Stimulated activated CD4-positive, alpha-beta T cell treated with anti-CD3 and anti-CD28 coated beads, Interleukin-2, amount 100 ng/mL, for 48 hours (primary cell): Measurements from ENCODE around the gene PTX3.

Source experiments
- DNase-seq, 2 donors: peaks; one replicate each; pipeline ENCODE4 v3.0.0-alpha.2; 2020

PTX3 gene

DNA sequence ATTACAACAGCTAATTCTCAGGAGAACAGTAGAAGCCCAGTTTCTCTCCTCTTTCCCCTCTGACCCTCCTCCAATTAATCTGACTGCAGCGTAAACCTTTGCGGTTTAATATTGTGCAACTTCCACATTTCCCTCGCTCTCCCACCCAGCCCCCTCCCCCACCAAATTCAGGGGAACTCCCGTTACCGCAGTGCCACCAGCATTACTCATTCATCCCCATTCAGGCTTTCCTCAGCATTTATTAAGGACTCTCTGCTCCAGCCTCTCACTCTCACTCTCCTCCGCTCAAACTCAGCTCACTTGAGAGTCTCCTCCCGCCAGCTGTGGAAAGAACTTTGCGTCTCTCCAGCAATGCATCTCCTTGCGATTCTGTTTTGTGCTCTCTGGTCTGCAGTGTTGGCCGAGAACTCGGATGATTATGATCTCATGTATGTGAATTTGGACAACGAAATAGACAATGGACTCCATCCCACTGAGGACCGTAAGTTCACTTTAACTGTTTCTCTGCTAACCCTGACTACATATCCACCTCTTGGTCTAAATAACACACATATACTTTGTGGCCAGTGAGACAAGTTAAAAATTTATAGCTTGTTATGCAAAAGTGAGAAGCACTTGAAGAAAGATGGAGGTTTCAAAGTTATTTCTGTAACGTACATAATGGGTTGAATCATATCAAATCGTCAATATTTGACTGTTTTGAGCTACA, at the start of gene PTX3:
TSS of gene PTX3 (plus strand) at position 268 of the 709 bp plus-strand sequence. CDS start at position 352, 84 bp downstream.
- DNase-seq: no peak

DNA sequence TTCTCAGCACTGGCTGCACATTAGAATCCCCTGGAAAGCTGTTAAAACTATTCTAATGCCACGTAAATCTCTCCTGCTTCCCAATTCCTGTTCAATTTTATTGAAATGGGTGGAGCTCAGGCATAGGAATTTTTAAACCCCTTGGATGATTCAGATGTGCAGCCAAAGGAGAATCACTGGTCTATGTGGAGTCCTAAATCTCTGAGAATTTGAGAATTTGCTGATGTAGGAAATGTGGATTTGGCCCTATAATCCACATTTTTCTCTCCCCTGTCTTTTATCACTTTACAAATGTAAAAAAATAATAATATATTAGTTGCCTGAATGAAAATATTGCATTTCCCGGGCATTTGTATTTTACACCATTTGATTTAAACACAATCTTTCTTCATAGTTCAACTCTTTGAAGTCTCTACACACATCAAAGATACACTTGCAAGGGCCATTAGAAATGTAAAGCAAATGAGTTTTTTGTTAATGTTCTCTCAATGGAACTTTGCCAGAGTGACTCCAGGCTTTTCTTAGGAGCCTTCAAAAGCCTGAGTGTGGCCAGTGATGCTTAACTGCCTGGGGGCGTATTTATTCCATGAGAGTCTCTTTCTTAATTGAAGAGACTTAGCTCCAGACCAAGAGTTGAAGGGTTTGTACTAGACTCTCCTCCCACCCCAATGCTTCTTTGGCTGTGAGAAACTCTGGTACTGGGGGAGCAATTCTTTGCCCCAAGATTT, 48.8 kb upstream of the PTX3 start:
- no peak for DNase-seq

DNA sequence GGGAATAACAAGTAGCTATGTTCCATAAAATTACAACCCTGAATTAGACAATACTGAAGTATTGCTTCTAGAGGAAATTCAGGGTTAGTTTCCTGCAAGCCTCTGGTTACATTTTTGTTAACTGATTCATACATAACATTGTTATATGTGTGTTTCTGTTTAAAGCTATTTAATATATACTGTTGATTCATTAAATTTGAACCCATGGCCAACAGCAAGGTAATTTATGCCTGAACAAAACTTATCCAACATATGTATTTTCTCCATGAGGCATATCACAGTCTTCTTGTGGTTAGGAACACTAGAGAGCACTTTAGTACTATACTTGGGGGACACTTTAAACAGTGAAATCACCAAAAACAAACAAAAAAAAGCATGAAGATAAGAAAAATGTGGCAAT, 47.7 kb upstream of the PTX3 start:
- DNase-seq: no peak

DNA sequence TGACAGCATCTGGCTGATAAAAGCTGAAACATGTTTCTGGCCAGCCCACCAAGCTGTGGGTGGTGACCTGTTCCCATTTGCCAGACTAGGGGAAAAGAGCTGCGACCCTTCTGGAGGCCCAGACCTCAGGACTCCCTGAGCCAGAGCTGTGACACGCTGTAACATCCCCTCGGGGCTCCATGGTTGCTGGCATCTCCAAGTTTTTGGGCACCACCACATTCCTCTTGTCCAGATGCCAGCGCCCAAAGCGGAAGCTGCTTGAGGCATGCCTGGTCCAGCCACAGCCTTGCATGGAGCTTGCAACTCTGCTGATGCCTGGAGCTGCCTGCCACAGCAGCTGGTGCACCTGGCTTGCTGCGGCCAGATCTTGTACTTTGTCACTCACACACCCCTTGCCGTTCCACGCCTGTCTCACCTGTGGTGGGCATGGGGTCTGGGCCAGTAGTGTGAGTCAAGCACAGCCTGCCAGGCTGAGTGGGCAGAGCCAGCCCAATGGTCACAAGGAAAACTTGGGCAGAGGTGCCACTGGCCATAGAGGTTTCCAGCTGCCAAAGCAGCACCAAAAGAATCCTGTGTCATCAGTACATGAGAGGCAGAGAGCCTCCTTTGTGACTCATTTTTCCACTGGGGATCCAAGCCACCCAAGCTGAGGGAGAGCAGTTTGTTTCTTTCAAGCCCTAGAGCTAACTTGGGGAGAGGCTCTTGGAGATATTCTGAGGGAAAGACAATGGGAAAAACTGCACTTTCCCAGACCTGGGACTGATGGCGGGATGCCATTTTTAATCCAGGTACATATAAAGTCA, 45.7 kb upstream of the PTX3 start:
- no peak for DNase-seq

DNA sequence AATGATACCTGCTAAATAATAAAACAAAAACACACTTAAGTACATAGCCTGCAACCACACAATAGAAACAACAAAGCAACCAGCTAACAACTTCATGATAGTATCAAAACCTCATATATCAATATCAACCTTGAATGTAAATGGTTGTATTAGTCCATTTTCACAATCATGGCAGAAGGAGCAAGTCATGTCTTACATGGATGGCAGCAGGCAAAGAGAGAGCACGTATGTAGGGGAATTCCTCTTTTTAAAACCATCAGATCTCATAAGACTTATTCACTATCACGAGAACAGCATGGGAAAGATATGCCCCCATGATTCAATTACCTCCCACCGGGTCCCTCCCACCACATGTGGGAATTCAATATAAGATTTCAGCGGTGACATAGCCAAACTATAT, 44.5 kb upstream of the PTX3 start:
- DNase-seq: no peak

DNA sequence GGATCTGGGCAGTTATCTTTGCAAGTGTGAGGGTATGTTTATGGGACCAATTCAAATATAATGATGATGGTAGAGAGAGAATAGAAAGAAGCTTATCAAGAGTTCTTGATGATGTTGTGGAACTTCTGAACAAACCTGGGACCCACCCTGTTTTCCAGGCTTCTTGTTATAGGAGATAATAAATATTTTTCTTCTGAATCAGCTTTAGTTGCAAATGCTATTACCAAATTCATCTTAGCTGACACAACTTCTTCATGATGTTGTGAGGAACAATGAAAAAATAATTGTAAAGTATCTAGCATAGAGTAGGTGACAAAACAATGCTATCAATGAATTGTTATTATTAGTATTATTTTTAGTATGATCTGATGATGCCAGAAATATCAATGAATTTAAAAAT, 43.5 kb upstream of the PTX3 start:
- no peak for DNase-seq

DNA sequence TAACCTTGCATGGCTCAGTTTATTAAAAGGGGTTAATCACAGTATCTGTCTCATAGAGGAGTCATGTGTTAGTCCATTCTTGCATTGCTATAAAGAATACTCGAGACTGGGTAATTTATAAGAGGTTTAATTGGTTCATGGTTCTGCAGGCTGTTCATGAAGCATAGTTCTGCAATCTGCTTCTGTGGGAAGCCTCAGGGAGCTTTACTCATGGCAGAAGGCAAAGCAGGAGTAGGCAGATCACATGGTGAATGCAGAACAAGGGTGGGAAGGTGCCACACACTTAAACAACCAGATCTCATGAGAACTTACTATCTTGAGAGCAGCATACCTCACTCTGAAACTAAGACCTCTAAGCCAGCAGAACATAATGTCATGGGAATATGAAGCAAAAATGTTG, 42.2 kb upstream of the PTX3 start:
- DNase-seq: no peak

DNA sequence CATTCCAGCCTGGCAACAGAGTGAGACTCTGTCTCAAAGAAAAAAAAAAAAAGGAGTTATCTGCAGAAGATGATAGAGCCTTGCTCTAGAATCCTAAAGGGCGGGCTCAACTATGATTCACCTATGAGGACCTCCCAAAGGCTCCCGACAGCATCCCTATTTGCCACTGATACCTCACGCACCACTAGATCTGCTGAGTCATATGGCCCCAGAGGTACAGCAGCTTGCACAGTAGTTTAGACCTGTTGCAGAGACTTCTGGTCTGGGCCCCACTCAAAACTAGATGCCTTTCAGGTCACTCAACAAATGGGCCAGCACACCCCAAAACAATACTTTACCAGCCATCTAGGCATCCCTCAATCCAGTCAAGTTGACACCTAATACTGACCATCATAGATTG, 38.1 kb upstream of the PTX3 start:
- no peak for DNase-seq

DNA sequence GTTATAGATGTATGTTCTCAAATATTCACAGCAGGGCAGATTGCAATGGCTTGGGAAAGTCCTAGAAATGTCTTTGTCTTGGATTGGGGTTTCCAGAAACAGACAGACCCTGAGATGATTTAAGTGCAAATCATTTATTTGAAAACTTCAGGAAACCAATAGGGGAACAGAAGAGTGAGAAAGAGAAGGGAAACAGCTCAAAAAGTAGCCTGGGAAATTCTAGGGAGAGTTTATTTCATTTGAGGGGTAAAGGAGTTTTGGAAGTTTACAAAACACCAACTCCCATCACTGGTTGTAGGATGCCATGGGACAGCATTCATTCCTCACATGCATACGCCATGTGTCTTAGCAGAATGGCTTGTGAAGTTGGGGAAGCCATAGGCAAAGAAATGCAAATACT, 32.3 kb upstream of the PTX3 start:
- no peak for DNase-seq

DNA sequence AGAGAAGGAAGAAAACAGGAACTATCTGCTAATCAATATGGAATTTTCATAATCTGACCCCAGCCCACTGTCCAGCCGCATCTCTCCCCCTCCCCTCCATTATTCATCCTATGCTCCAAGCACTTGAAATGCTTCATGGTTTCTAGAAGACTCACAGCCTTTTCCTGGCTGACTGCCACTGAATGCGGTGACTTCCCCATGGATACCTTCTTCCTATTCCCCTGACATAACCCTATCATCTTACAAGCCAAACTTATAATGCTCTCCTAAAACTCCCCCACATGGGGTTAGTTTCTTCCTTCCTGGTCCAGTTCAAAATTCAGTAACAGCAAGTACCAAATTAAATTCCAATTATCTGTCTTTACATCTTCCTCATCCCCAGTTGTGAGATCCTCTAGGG, 31.2 kb upstream of the PTX3 start:
- DNase-seq: no peak

DNA sequence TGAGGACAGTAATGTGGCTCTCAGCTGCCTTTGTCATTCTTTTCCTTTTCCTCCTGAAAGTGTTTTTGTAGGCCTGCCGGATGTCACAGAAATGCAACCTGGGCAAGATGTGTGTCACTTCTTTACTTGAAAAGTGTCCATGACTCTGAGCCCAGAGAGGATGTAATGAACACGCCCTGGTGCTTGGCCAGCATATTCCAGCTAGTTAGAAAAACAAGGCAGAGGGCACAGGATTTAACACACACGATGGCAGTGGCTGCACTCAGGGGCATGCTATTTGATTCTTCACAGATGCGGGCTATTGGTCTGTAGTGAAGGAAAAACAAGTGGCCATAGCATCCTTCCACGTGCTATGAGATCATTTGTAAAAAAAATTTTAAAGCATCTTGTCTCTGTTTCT, 30.3 kb upstream of the PTX3 start:
- no peak for DNase-seq

DNA sequence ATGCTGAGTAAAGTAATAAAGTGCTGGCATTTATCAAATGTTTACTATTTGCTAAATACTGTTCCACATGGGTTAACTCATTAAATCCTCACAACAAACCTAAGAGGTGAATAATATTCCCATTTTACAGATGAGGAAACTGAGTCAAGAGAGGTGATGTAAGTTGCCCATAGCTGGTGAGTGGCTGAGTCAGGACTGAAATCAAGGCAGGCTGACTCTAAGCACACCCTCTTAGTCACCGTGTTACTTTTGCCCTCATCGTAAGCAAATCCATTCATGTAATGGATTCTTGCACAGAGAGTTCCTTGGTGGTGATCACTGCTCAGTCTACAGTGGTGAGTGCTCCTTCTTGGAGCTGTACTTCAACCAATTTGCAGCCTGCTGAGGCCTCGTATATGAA, 28.9 kb upstream of the PTX3 start:
- no peak for DNase-seq

DNA sequence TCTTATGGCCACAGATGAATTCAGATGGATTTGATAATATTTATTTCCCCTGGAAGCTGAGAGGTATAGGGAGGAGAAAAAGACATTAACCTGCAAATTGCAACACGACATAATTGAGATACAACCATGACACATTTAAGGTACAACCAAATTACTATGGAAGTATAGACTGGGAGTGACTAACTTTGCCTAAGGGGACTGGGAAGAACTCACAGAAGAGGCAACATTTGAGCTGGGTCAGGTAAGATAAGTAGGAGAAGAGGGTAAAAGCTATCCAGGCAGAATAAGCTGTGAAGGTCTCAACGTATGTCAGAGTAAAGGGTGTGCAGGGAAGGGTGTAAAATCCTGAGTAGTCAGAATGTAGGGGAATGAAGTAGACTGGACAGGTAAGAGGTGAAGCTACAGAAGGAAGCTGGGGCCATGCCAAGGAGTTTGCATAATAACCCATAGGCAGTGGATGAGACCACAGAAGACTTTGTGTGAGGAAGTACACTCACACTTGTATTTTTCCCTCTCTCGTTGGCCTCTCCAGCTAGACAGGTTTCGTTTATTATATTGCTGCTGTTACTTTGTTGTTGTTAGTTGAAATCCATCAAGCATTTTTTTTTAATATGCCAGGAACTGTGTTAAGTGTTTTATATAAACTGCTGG, 28.0 kb upstream of the PTX3 start:
- DNase-seq: no peak

DNA sequence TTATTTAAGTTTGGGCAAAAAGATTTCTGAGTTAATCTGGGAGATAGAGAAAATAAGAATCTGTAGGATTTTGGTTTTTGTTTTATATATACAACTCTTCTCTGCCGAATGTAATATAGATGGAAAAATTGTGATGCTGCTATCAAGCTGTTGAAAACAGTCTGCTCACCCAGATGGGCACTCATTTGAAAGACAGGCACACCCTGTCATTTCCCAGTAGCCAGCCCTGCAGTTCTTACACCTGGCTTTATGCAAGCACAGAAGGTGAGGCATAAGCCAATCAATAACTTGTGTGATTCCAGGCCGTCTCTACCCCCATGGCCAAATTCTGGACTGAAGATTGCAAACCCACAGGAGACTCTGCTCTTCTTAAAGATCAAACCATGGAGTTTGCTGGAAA, 27.1 kb upstream of the PTX3 start:
- no peak for DNase-seq

DNA sequence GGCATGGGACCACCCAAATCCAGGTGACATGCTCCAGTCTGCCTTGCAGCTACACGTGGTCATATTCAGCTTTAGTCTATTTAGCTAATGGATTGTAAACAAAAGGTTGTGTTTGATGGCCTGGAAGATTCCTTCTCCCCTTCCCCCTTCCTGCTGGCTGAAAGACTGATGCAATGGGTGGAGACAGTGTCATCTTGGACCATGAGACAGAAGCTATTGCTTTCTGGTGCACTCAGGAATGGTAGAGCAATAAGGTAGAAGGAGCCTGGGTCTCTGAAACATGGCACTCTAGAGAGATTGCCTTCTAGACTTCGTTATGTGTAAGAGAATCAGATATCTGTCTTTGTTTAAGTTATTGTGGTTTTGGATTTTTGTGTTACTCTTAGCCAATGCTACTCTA, 25.7 kb upstream of the PTX3 start:
- DNase-seq: no peak

DNA sequence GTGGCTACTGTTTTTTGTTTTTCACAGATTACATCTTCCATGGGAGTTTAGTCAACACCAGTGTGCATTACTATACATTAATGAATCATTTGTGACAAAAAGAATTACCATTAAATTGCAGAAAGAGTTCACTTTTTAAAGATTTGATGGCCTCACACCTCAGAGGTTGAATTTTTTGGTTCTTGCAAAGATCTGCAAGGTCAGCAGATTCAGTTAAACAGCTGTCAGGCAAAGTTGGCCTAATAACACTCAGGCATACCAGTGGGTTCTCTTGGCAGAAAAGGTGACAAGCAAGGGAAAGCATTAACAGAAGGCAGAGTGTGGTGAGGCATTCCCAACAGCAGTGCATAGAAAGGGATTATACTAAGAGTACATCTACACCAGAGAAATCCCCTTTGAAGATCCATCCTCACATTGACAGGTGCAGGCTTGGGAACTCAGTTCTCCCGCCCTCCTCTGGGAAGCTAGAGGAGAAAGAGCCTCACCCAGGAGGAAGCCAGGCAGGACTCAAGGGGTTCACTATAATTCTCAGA, 24.3 kb upstream of the PTX3 start:
- DNase-seq: no peak

DNA sequence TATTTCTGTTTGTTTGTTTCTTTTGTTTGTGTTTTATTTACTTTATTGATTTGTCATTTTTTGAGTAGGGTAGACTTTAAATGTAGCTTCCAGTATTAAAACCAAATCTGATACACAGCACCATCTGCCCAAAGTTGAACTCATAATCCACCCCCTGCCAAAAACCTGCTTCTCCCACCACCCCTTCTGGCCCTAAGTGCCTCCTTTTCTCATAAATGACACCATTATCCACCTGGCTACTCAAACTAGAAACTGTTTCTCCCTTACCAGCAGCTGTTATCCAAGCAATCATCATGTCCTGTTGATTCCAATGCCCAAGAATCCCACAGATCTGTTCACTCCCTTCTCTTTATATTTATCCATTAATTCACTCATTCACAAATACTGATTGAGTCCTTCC, 21.8 kb upstream of the PTX3 start:
- no peak for DNase-seq

DNA sequence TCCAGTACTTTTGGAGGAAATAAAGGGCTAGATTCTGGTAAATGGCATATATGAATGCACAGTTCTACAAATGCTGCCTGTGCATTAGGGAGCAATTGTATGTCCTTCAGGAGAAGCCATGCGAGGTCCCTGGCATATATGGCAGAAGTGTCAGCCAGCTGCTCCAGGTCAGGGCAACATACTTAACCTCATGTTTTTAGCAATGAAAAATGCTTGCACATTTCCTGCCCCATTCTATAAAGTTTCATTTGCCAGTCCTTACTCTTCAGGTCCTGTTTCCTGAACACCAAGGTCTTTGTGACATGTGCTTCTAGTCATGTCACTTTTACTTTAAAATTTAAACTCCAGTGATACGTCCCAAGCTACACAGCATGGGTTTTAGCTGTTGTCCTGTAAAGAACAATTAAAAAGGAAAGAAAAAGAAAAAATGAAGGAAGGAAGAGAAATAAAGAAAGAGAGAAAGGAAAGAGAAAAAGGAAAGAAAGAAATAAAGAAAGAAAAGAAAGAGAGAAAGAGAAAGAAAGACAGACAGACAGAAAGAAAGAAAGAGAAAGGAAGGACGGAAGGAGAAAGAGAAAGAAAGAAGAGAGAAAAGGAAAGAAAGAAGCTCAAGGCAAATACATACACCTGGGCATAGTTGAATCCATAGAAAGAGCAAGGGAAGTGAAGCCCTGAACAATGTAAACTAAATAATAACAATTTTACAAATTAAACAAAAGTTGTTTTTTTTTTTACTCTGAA, 20.1 kb upstream of the PTX3 start:
- DNase-seq: no peak

DNA sequence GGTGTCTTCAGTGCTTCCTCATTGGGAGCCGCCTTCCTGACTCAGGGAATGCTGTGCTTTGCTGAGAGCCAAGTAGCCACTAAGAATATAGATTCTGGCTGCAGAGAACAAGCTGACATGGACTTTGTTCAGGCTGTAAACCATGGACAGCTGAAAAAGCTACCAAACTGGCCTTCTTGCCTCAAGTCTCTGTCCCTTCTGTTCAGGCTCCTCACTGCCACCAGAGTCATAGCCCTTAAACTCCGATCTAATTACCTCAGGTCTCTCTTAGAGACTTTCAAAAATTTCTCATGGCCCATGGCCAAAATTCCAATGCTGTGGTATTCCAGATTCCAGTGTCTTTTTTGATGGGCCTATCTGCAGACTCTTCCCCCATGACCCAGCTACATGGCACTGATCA, 19.4 kb upstream of the PTX3 start:
- no peak for DNase-seq

DNA sequence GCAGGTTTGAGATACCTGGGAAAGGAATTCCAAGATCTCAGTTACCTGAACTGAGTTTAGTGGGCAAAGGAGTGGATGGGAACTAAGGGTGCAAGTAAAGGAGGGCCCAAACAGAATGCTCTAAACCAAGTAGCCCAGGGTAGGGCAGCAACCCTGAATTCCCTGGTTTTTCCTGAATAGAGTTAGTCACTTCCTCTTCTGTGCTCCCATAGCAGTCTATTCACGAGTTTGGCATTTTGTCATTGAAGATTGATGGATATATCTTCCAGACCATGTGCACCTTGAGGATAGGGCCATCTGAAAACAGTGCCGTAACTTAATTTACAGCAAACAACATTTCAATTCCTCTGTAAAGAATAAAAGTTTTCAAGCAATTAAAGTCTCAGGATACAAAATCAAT, 18.5 kb upstream of the PTX3 start:
- DNase-seq: no peak

DNA sequence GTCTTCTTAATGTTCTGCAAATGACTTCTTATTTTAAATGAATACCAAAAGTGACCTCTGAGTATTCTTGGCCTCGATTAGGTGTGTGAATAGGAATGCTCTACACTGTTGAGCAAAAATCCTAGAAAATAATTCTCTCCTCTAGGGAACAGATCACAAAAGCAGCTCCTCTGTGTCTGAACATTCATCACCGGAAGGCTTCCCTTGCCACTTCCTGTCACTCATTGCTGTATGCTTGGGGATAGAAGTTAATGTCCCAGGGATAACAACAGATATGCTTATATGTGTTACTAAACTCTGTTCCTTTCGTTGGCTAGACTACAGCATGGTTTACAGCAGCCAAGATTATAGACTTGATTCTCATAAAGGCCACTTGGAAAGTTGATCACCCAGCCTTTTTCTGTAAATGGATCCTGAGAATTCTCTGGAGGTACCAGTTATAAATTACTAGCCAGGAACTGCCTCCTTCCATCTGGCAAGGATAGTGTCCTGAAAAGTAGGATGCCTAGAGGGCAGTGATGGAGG, 16.0 kb upstream of the PTX3 start:
- DNase-seq: no peak

DNA sequence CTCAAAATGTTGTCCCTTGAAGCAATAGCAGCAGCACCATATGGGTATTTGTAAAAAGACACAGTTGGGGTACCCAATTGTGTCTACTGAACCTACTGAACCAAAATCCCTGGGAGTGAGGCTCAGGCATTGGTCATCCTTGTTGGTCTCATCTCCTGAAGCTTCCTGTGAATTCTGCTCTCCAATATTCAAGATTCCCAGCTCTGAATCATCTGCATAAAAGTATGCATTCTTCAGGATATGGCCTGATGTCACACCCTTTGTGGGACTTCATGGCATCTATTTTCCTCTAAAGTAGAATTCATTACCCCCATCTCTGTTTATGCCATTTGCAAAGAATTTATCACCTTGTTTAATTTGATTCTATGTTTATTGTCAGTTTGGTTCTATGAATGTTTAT, 13.3 kb upstream of the PTX3 start:
- no peak for DNase-seq
